ENCODE measurements around the gene STAT6. TPM values are rescaled to one million over a fixed set of nuclear protein-coding genes. Genes with fewer than 3 reads are reported as not detected.

The STAT6 gene
- total RNA-seq, 1 experiment from 2014 or later, result 52.3 TPM

- no peak for ATAC-seq
- in situ Hi-C loops (cut with HindIII; ENCODE audit: low pct_unique_long_range_greater_than_20kb, low sequenced_read_pairs), result no loop called here
- intact Hi-C loops (cut with micrococcal nuclease; ENCODE audit: unreplicated experiment), result no loop called here
- CTCF ChIA-PET, result no interaction called here
- H3K9me3 ChIP-seq (ENCODE audit: control insufficient read depth, insufficient read depth, low read depth, low read length), result no peaks in the 10 kb centered on the region
- H3K27ac ChIP-seq (ENCODE audit: low read length), result no peak overlapping the region
- TF ChIP-seq TCF7L2 (IDR thresholded peaks at IDR 0.05; ENCODE audit: low read depth, low read length) (no peak), REST (IDR thresholded peaks at IDR 0.05; ENCODE audit: insufficient read depth in 1 of 2, low read depth in 2 of 2, low read length in 1 of 2) (no peak), CTCF (IDR thresholded peaks at IDR 0.05) (no peak), SIN3A (IDR thresholded peaks at IDR 0.05; ENCODE audit: borderline replicate concordance, insufficient read depth, low read depth, low read length) (no peak), POLR2AphosphoS5 (IDR thresholded peaks at IDR 0.05; ENCODE audit: low read depth, low read length) (no peak)
- H3K4me3 ChIP-seq (ENCODE audit: low read depth in 2 of 2, low read length in 2 of 2), result no peak overlapping the region
- no peak for DNase-seq (ENCODE audit: low read depth, low spot score)
- no peaks in the 10 kb centered on the region for H3K36me3 ChIP-seq (ENCODE audit: control insufficient read depth, insufficient read depth, low read length)
- no TSS peak for BruUV-seq (replicated peaks)
- H3K27me3 ChIP-seq (ENCODE audit: control insufficient read depth, insufficient read depth, low read length), result no peaks in the 10 kb centered on the region
- POLR2A ChIA-PET, result no interaction called here
- H3K4me1 ChIP-seq (ENCODE audit: control insufficient read depth, insufficient read depth, low read length), result no peaks in the 10 kb centered on the region
Observed at GRCh38 chr12:57149245-57149900, 38.2 kb upstream of the STAT6 start.

- POLR2A ChIA-PET, result no interaction called here
- ATAC-seq, result no peak
- DNase-seq (ENCODE audit: low read depth, low spot score), result no peak
Observed at GRCh38 chr12:57148469-57149244, 37.5 kb upstream of the STAT6 start.

More at GRCh38 chr12:57148469-57149244, 37.5 kb upstream of the STAT6 start:
- Histone ChIP-seq H3K36me3 (ENCODE audit: control insufficient read depth, insufficient read depth, low read length) (no peaks in the 10 kb centered on the region), H3K27ac (ENCODE audit: low read length) (no peak overlapping the region), H3K27me3 (ENCODE audit: control insufficient read depth, insufficient read depth, low read length) (no peaks in the 10 kb centered on the region), H3K4me1 (ENCODE audit: control insufficient read depth, insufficient read depth, low read length) (no peaks in the 10 kb centered on the region), H3K9me3 (ENCODE audit: control insufficient read depth, insufficient read depth, low read depth, low read length) (no peaks in the 10 kb centered on the region), H3K4me3 (ENCODE audit: low read depth in 2 of 2, low read length in 2 of 2) (no peak overlapping the region)
- BruUV-seq (replicated peaks), result no TSS peak
- in situ Hi-C loops (cut with HindIII; ENCODE audit: low pct_unique_long_range_greater_than_20kb, low sequenced_read_pairs) (no loop called here), intact Hi-C loops (cut with micrococcal nuclease; ENCODE audit: unreplicated experiment) (no loop called here)
- TF ChIP-seq TCF7L2 (IDR thresholded peaks at IDR 0.05; ENCODE audit: low read depth, low read length) (no peak), REST (IDR thresholded peaks at IDR 0.05; ENCODE audit: insufficient read depth in 1 of 2, low read depth in 2 of 2, low read length in 1 of 2) (no peak), CTCF (IDR thresholded peaks at IDR 0.05) (no peak), POLR2AphosphoS5 (IDR thresholded peaks at IDR 0.05; ENCODE audit: low read depth, low read length) (no peak), SIN3A (IDR thresholded peaks at IDR 0.05; ENCODE audit: borderline replicate concordance, insufficient read depth, low read depth, low read length) (no peak)
- CTCF ChIA-PET, result no interaction called here

All from Panc1 (cell line).